Activated CD4-positive, CD25-positive, alpha-beta regulatory T cell (primary cell): ENCODE measurements around the gene RGL3.
"Not testable (repeated sequence)": the region's sequence is repeated elsewhere in the genome, so short reads cannot be mapped to it uniquely, and the experiment has no call there.

ENCODE experiments used
- DNase-seq, 4 experiments: peaks; one replicate each; lab custom pipeline; 2025; lab: John Stamatoyannopoulos, UW

Gene RGL3

GRCh38 chr19:11361771-11362731 is 57.1 kb downstream of the RGL3 start:
- no peak for DNase-seq

- no peak for DNase-seq
These were observed 57.9 kb downstream of the RGL3 start for GRCh38 chr19:11361037-11361770.

GRCh38 chr19:11359421-11359820 is 59.7 kb downstream of the RGL3 start:
- no peak for DNase-seq

GRCh38 chr19:11356676-11357550 is 62.2 kb downstream of the RGL3 start:
- DNase-seq: no peak

- no peak for DNase-seq
These were observed 63.1 kb downstream of the RGL3 start for GRCh38 chr19:11356074-11356397.

- peak; percentile 68 to 70 (median 69) for DNase-seq
These were observed 63.7 kb downstream of the RGL3 start, which contains the start of gene PLPPR2 for GRCh38 chr19:11355160-11356073. TSS of gene PLPPR2 (plus strand) at chr19:11355432. CDS start at chr19:11357674, 2,242 bp downstream.

GRCh38 chr19:11354102-11354501 is 65.0 kb downstream of the RGL3 start:
- not testable (repeated sequence) for DNase-seq

GRCh38 chr19:11349171-11349570 is 69.9 kb downstream of the RGL3 start:
- no peak for DNase-seq

GRCh38 chr19:11347546-11348039 is 71.5 kb downstream of the RGL3 start:
- DNase-seq: no peak

GRCh38 chr19:11346104-11346940 is 72.8 kb downstream of the RGL3 start, which contains the start of the genes CCDC159 and TMEM205:
TSS of gene CCDC159 (plus strand) at chr19:11346519. CDS start at chr19:11346607, 88 bp downstream.
TSS of gene TMEM205 (minus strand) at chr19:11346268. CDS start at chr19:11345619, 649 bp downstream.
- peak; percentile 95 to 97 (median 96) for DNase-seq

- no peak for DNase-seq
These were observed 73.9 kb downstream of the RGL3 start for GRCh38 chr19:11345122-11345803.
